Duodenal mucosa (tissue), 2 donors: ENCODE results near the gene SUPT5H.

Experiments
- H3K27ac ChIP-seq: one replicate; pipeline ENCODE4 v1.7.0; 2013; ENCODE audit warnings: low read depth, low read length
- H3K27me3 ChIP-seq, 2 donors: one replicate each; pipeline ENCODE4 v1.7.0; 2013; ENCODE audit warnings: low read length in 2 of 2, control low read depth in 1 of 2; ENCODE audit not compliant: insufficient read depth in 2 of 2, control insufficient read depth in 1 of 2
- H3K36me3 ChIP-seq, 2 donors: one replicate each; pipeline ENCODE4 v1.7.0; 2013; ENCODE audit warnings: low read length in 2 of 2, control low read depth in 1 of 2; ENCODE audit not compliant: insufficient read depth in 2 of 2, control insufficient read depth in 1 of 2
- H3K4me1 ChIP-seq, 2 donors: one replicate each; pipeline ENCODE4 v1.7.0; 2013; ENCODE audit warnings: low read length in 2 of 2, control low read depth in 1 of 2; ENCODE audit not compliant: insufficient read depth in 2 of 2, control insufficient read depth in 1 of 2
- H3K4me3 ChIP-seq, 2 donors: one replicate each; pipeline ENCODE4 v1.7.0; 2013; ENCODE audit warnings: low read length in 2 of 2, low read depth in 1 of 2
- H3K9ac ChIP-seq, 2 donors: one replicate each; pipeline ENCODE4 v1.7.0; 2013; ENCODE audit warnings: low read length in 2 of 2, low read depth in 1 of 2
- H3K9me3 ChIP-seq, 2 donors: one replicate each; pipeline ENCODE4 v1.7.0; 2013; ENCODE audit warnings: low read length in 2 of 2, control low read depth in 1 of 2; ENCODE audit not compliant: control insufficient read depth in 1 of 2

Gene SUPT5H

GRCh38 chr19:39403331-39404312 is 41.8 kb upstream of the SUPT5H start:
- Histone ChIP-seq H3K9ac (peak overlapping the region; percentile 88 to 90), H3K4me1 (peaks cover 48 to 56% of the 10 kb centered on the region in 2 donors), H3K27ac (peak overlapping the region; percentile 98), H3K4me3 (peak overlapping the region; percentile 23 to 67), H3K27me3 (no peaks in the 10 kb centered on the region), H3K36me3 (peaks cover 11 to 17% of the 10 kb centered on the region in 2 donors), H3K9me3 (no peaks in the 10 kb centered on the region)

GRCh38 chr19:39405261-39405957 is 40.0 kb upstream of the SUPT5H start:
- Histone ChIP-seq H3K27ac (peak overlapping the region; percentile 94), H3K36me3 (peaks cover 14 to 20% of the 10 kb centered on the region in 2 donors), H3K9me3 (no peaks in the 10 kb centered on the region), H3K9ac (peak overlapping the region; percentile 87 to 100), H3K4me3 (peak overlapping the region; percentile 12 to 95), H3K4me1 (peaks cover 33 to 44% of the 10 kb centered on the region in 2 donors), H3K27me3 (no peaks in the 10 kb centered on the region)

- Histone ChIP-seq H3K27ac (peak overlapping the region; percentile 94), H3K9ac (peak overlapping the region; percentile 87 to 100), H3K27me3 (no peaks in the 10 kb centered on the region), H3K9me3 (no peaks in the 10 kb centered on the region), H3K36me3 (peaks cover 14 to 20% of the 10 kb centered on the region in 2 donors), H3K4me1 (peaks cover 33 to 47% of the 10 kb centered on the region in 2 donors), H3K4me3 (peak overlapping the region; percentile 76 to 95)
These were observed 39.3 kb upstream of the SUPT5H start for GRCh38 chr19:39405958-39406655.

DNA sequence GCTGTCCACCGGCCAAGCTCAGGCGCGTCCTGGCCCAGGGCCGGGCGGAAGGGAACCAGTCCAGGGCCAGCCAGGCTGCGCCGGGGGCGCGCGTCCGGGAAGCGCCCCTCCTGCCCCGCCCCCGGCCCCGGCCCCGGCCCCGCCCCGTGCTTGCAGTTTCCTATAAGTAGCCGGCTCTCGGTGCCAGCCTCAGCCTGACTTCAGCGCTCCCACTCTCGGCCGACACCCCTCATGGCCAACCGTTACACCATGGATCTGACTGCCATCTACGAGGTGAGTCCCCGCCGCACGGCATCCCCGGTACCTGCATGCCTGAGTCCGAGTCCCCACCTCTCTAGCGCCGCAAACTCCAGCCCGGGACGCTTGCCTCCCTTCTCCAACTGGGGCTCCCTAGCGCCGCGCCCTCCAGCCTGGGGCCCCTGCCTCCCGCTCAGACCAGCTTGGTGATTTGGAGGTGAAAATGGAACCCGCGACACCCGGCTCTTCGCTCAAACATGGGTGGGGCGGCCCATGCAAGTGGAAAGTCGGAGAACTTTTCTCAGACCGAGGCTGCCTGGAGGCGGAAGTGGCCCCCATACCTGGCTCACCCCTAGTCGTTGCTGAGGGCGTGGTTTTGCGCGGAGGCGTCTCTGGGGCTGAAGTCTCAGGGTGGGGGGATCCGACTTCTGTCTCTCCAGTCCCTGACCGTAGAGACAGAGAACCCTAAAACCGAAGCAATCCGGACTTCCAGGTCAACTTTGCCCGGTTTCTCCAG is 38.5 kb upstream of the SUPT5H start, which contains the start of gene ZFP36:
TSS of gene ZFP36 (plus strand) at position 192 of the 754 bp plus-strand sequence. CDS start at position 250, 58 bp downstream.
- Histone ChIP-seq H3K4me3 (peak within 1 kb of the TSS; percentile 95 to 96), H3K27me3 (no peaks in the 10 kb centered on the region), H3K9me3 (no peaks in the 10 kb centered on the region), H3K4me1 (peaks cover 33 to 45% of the 10 kb centered on the region in 2 donors), H3K36me3 (peaks cover 14 to 20% of the 10 kb centered on the region in 2 donors), H3K27ac (peak within 1 kb of the TSS; percentile 99), H3K9ac (peak within 1 kb of the TSS; percentile 100)

DNA sequence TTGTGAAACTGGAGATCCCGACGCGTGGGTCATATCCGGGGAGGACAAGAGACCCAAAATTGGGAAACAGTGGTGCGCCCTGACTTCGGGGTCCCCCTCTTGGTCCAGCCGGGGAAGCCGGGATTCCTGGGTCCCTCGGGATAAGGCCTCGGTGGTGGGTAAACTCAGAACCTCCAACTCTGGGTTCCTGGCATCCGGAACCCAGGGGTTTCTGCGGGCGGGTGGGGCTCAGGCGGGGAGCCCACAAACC is 38.0 kb upstream of the SUPT5H start:
- Histone ChIP-seq H3K36me3 (peaks cover 14 to 20% of the 10 kb centered on the region in 2 donors), H3K27ac (peak overlapping the region; percentile 99), H3K4me3 (peak overlapping the region; percentile 95 to 96), H3K27me3 (no peaks in the 10 kb centered on the region), H3K9me3 (no peaks in the 10 kb centered on the region), H3K4me1 (peaks cover 28 to 40% of the 10 kb centered on the region in 2 donors), H3K9ac (peak overlapping the region; percentile 100)

DNA sequence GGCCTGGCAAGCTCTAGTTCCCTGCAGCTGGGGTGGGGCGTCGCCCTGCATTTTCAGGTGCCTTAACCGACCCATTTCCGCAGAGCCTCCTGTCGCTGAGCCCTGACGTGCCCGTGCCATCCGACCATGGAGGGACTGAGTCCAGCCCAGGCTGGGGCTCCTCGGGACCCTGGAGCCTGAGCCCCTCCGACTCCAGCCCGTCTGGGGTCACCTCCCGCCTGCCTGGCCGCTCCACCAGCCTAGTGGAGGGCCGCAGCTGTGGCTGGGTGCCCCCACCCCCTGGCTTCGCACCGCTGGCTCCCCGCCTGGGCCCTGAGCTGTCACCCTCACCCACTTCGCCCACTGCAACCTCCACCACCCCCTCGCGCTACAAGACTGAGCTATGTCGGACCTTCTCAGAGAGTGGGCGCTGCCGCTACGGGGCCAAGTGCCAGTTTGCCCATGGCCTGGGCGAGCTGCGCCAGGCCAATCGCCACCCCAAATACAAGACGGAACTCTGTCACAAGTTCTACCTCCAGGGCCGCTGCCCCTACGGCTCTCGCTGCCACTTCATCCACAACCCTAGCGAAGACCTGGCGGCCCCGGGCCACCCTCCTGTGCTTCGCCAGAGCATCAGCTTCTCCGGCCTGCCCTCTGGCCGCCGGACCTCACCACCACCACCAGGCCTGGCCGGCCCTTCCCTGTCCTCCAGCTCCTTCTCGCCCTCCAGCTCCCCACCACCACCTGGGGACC is 37.6 kb upstream of the SUPT5H start:
- Histone ChIP-seq H3K27ac (peak overlapping the region; percentile 99), H3K27me3 (no peaks in the 10 kb centered on the region), H3K36me3 (peaks cover 14 to 20% of the 10 kb centered on the region in 2 donors), H3K9ac (peak overlapping the region; percentile 100), H3K4me1 (peaks cover 27 to 37% of the 10 kb centered on the region in 2 donors), H3K4me3 (peak overlapping the region; percentile 95 to 96), H3K9me3 (no peaks in the 10 kb centered on the region)

DNA sequence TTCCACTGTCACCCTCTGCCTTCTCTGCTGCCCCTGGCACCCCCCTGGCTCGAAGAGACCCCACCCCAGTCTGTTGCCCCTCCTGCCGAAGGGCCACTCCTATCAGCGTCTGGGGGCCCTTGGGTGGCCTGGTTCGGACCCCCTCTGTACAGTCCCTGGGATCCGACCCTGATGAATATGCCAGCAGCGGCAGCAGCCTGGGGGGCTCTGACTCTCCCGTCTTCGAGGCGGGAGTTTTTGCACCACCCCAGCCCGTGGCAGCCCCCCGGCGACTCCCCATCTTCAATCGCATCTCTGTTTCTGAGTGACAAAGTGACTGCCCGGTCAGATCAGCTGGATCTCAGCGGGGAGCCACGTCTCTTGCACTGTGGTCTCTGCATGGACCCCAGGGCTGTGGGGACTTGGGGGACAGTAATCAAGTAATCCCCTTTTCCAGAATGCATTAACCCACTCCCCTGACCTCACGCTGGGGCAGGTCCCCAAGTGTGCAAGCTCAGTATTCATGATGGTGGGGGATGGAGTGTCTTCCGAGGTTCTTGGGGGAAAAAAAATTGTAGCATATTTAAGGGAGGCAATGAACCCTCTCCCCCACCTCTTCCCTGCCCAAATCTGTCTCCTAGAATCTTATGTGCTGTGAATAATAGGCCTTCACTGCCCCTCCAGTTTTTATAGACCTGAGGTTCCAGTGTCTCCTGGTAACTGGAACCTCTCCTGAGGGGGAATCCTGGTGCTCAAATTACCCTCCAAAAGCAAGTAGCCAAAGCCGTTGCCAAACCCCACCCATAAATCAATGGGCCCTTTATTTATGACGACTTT is 36.8 kb upstream of the SUPT5H start:
- peaks cover 14 to 20% of the 10 kb centered on the region in 2 donors for H3K36me3 ChIP-seq
- no peaks in the 10 kb centered on the region for H3K9me3 ChIP-seq
- peaks cover 27 to 31% of the 10 kb centered on the region in 2 donors for H3K4me1 ChIP-seq
- peak overlapping the region; percentile 99 for H3K27ac ChIP-seq
- peak overlapping the region; percentile 100 for H3K9ac ChIP-seq
- H3K4me3 ChIP-seq = peak overlapping the region; percentile 95 to 96
- no peaks in the 10 kb centered on the region for H3K27me3 ChIP-seq

- peaks cover 25 to 32% of the 10 kb centered on the region in 2 donors for H3K4me1 ChIP-seq
- H3K36me3 ChIP-seq = peaks cover 14 to 20% of the 10 kb centered on the region in 2 donors
- peak overlapping the region; percentile 95 to 96 for H3K4me3 ChIP-seq
- H3K27me3 ChIP-seq = peaks cover 0 to 4% of the 10 kb centered on the region in 2 donors
- H3K27ac ChIP-seq = peak overlapping the region; percentile 99
- H3K9ac ChIP-seq = peak overlapping the region; percentile 100
- H3K9me3 ChIP-seq = no peaks in the 10 kb centered on the region
These were observed 36.0 kb upstream of the SUPT5H start for GRCh38 chr19:39409208-39410016.
